Left hindlimb (tissue), 1 donor: ENCODE results near the gene CPXM1.
"Not testable (repeated sequence)": the region's sequence is repeated elsewhere in the genome, so short reads cannot be mapped to it uniquely, and the experiment has no call there.

Experiments used
- DNase-seq: peaks from one replicate; pipeline ENCODE4 v3.0.0-alpha.2; 2018

Gene CPXM1

GRCh38 chr20:2820896-2821869 is 20.8 kb upstream of the CPXM1 start:
- DNase-seq: no peak

- DNase-seq: no peak
Measured at GRCh38 chr20:2820084-2820895, 19.9 kb upstream of the CPXM1 start.

DNA sequence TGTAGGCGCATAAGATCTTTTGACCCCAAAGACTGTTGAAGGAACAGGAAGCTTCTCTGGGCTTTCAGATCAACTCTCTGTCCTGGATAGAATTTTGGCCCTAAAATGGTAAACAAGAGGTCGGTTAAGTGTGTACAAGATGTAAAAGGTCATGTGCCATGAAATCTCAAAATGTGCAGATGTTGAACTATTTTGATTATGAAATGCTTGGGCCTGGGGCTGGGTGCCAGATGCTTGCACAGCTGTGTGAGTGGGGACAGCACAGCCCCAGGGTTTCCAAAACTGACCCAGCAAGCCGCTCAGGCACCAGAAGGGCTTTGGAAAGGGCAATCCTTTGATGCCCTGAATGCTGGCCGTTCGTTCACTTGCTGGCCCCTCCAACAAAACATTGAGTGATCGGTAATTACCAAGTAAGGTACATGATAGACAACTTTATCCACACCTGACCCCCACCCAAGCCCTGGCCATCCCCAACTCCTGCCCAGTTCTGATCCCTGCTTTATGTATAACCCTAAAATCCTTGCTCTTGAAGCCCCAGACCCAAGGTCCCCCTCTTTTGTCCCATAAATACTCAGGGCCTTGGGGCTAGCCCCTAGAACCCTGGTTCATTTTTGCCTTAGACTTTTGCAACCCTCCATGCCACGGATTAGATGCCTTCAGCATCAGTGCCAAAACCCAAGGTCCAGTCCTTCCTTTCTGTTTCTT is 17.6 kb upstream of the CPXM1 start:
- no peak for DNase-seq

DNA sequence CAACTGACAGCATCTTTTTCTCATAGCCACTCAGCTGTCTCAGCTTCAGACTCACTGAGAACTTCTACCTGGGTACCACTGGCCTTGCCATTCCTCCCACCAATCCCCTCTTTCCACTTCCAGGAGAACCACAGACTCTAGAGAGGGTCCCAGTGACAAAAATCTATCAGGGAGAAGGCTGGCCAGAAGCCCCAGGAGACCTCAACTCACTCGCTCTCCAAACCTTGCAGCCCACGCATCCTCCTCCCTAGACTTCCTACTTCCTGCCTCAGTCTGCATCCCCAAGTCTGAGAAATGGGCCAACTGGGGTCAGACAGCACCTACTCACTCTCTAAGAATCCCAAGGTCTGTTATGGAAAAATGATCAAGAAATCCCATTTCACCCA is 16.9 kb upstream of the CPXM1 start:
- no peak for DNase-seq

- DNase-seq: no peak
Measured at GRCh38 chr20:2816583-2817340, 16.3 kb upstream of the CPXM1 start.

GRCh38 chr20:2816030-2816582 is 15.7 kb upstream of the CPXM1 start, which contains the start of gene TMEM239:
TMEM239 (plus strand) TSS chr20:2816364; CDS start chr20:2816555, 191 bp downstream.
- no peak for DNase-seq

- no peak for DNase-seq
Measured at GRCh38 chr20:2815242-2815900, 14.9 kb upstream of the CPXM1 start.

DNA sequence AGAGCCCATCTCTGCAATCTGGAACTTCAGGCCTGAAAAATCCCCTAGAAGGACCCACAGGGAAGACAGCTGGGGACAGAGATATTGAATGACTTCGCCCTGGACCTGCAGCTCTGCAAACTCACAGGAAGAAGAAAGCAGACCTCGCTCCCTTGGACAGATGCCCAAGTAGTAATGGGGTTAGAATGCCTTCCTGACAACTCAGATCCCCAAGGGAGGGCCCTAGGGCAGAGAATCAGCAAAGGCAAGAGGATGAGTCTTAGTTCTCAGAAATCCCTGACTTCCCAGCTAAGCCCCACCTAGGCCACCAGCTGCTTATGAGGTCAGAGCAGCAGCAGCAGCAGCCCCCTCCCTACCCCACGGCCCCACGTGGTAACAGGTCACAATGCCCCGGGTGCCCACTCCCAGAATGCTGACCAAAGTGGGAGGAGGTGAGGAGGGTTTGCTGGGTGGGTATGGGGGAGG is 14.2 kb upstream of the CPXM1 start, which contains the start of gene C20orf141:
Gene C20orf141, plus strand, starts transcription at position 401 of the 465 bp plus-strand sequence. CDS start 198 bp downstream, outside the sequence.
- no peak for DNase-seq

GRCh38 chr20:2814076-2814475 is 13.6 kb upstream of the CPXM1 start:
- no peak for DNase-seq

- no peak for DNase-seq
Measured at GRCh38 chr20:2812189-2812588, 11.8 kb upstream of the CPXM1 start.

DNA sequence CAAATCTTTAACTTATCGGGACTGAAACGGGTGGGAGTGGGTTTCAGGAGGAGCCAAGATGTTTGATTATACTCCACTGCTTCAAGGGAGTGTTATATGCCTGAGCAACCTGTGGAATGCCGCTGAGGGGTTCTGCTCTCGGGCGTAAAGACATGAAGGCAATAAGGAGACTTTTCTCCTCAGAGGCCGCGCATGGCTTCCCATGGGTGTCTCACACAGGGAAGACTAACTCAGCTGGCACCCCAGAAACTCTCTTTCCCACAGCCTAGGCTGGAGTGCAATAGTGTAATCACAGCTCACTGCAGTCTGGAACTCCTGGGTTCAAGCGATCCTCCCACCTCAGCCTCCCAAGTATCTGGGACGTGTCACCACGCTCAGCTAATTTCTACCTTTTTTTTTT is 9.3 kb upstream of the CPXM1 start:
- no peak for DNase-seq

DNA sequence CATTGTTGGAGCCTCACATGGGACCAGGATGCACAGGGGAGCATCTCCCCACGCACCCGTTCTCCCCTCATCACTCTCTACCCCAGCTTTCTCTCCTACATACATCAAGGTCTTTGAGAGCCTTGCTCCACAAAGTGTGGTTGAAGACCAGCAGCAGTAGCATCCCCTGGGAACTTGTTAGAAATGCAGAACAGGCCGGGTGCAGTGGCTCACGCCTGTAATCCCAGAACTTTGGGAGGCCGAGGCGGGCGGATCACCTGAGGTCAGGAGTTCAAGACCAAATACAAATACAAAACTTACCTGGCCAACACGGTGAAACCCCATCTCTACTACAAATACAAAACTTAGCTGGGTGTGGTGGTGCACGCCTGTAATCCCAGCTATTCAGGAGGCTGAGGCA is 7.5 kb upstream of the CPXM1 start:
- DNase-seq: not testable (repeated sequence)

DNA sequence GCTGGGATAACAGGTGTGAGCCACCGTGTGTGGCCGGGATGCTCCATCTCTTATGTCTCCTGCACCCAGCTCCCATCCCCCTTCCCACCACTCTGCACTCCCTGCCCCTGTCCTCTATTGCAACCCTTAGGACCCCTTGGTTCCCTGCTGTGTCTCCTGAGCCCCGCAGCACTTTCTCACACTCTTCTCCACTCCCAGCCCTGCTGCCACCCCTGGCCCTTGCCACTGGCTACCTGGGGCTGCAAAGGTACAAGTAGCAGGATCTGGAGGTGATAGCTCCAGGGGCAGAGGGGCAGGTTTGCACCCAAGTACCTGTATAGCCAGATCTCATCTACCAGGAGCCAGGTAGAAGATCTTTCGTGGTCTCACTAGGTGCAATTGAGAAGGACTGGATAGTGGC is 6.6 kb upstream of the CPXM1 start:
- no peak for DNase-seq

- DNase-seq: no peak
Measured at GRCh38 chr20:2806351-2806701, 5.9 kb upstream of the CPXM1 start.

DNA sequence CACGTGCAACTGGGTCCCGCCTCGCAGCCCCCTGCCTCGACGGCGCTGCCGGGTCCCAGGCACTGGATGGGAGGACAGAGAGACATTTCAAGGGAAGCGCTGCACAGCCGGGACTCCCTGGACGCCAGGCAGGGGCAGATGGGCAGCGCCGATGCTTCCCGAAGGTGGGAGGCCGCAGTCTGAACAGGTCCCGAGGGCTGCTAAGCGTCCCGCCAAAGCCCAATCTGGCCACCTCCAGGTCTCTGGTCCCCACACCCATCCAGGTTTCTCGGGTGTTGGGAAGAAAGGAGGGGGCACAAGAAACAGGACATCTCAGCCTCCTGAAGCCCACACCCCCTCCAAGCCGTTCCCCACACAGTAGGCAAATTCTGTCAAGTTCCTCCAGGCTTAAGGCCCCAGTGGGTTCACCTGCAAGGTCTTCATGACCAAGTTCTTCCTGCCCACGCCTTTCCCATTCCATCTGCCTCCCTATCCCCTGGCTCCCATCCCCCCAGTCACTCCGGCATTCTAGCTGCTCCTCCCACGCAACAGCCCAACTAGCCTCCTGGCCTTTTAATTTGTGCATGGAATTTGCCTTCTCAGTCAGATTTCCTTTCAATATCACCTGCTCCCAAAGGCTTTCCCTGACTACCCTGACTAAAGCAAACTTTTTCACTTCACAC is 5.4 kb upstream of the CPXM1 start:
- no peak for DNase-seq

- peak; percentile 49 for DNase-seq
Measured at GRCh38 chr20:2804852-2805688, 4.6 kb upstream of the CPXM1 start.

DNA sequence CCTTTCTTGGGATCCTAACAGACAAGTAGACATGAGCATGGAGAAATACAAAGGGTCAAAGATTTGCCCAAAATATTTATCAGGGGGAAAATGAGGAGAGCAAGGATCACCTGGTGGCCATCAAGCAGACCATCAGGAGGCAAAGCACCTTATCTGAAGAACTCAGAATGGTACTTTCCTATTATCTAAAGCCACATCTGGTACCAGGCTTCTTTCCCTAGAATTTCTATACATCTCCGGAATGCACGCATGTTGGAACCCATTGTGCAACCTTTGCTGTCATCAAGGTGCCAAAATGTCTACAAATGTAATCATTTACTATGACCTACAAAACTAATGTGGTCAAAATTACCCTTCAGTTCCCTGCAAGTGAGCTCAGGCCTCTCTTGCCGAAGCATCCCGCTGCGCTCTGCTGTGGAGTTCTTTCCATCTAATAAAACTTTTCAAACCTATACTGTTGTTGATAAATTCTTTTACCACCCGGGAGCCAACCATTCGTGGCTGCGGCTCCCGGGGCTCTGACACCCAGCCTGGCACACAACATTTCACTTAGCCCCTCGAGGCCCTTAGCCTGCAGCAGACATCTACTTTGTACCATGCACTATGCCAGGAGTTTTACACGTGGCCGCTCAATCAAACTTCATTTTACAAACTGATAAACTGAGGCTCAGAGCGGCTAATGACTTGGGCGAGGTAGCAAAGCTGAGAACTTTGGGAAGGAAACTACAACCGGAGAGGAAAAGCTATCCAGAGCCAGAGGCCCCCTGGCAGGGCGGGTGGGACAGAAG is 3.8 kb upstream of the CPXM1 start:
- no peak for DNase-seq

DNA sequence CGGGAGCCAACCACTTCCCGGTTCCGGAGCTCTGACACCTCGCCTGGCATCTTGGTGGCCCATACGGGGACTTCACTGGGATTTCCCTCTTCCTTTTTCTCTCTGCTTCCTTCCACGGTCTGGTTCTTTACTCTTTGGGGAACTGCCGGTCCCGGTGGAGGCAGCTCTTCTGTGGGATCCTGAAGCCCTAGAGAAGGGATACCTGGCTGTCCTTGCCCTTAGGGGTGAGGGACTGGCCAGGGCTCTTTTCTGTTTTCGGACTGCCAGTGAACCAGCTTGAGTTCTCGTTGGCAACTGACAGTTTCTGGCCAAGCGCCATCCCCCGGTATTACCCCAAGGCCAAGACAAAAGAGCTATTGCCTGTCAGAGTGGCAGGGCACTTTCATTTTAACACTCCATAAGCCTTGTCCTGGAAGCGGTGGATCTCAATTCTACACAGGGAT is 880 bp upstream of the CPXM1 start:
- DNase-seq: no peak
